Lung (tissue), 12 donors: Measurements from ENCODE around the gene CNFN. TPM values are rescaled to one million over a fixed set of nuclear protein-coding genes. Genes with fewer than 3 reads are reported as not detected.

ENCODE experiments used
- ATAC-seq: fragments of 200-7000 bp; cut with Tn5 transposase; one replicate; pipeline ENCODE4 v1.9.1; 2020; ENCODE audit warnings: moderate number of reproducible peaks; ENCODE audit not compliant: insufficient read depth, low FRiP score
- DNase-seq, 3 donors: peaks; one replicate each; pipeline ENCODE4 v3.0.0-alpha.2; 2013 to 2017
- H3K27ac ChIP-seq, 2 donors: one replicate each; pipeline ENCODE4 v1.5.1; 2013; ENCODE audit warnings: mild to moderate bottlenecking in 2 of 2, moderate library complexity in 2 of 2, control low read depth in 1 of 2, inconsistent platforms in 1 of 2, low read depth in 1 of 2, low read length in 1 of 2
- H3K27me3 ChIP-seq, 3 donors: one replicate each; pipeline ENCODE4 v1.5.1; 2013; ENCODE audit warnings: low read length in 2 of 3; ENCODE audit not compliant: control insufficient read depth in 3 of 3, insufficient read depth in 3 of 3
- H3K36me3 ChIP-seq, 4 donors: one replicate each; pipeline ENCODE4 v1.5.1; 2013; ENCODE audit warnings: low read length in 4 of 4, mild to moderate bottlenecking in 1 of 4, moderate library complexity in 1 of 4; ENCODE audit not compliant: control insufficient read depth in 4 of 4, insufficient read depth in 4 of 4
- H3K4me1 ChIP-seq, 5 donors: one replicate each; pipeline ENCODE4 v1.5.1; 2013; ENCODE audit warnings: low read length in 5 of 5, mild to moderate bottlenecking in 2 of 5, moderate library complexity in 1 of 5; ENCODE audit not compliant: control insufficient read depth in 5 of 5, insufficient read depth in 5 of 5
- H3K4me3 ChIP-seq: one replicate; pipeline ENCODE4 v1.5.1; 2013; ENCODE audit warnings: mild to moderate bottlenecking, control low read depth, moderate library complexity
- H3K9ac ChIP-seq, 2 donors: one replicate each; pipeline ENCODE4 v1.5.1; 2013; ENCODE audit warnings: low read length in 2 of 2, control low read depth in 1 of 2; ENCODE audit not compliant: insufficient read depth in 1 of 2
- H3K9me3 ChIP-seq, 4 donors: one replicate each; pipeline ENCODE4 v1.5.1; 2013; ENCODE audit warnings: low read length in 3 of 4, mild to moderate bottlenecking in 1 of 4, moderate library complexity in 1 of 4; ENCODE audit not compliant: control insufficient read depth in 4 of 4, insufficient read depth in 3 of 4
- WGBS, 2 donors: extraction: QIAGEN DNeasy Blood & Tissue Kit; methylation state at CpG; one replicate each; pipeline ENCODE4 v1.1.7; 2013; 5-methylcytosine and 5-hydroxymethylcytosine counted together
- polyA plus RNA-seq, 2 donors: library from polyadenylated mRNA; stranded (reverse); fragments of 200-250 nt; gene quantifications; one replicate each; pipeline ENCODE4 v1.2.1, GENCODE V29; 2013
- total RNA-seq, 2 donors: library from RNA; depleted of rRNA in 1 of 2; stranded (reverse); fragments of >200 nt in 1 of 2; gene quantifications; one replicate each; pipeline ENCODE4 v1.2.1, GENCODE V29; 2014 to 2021
- TF ChIP-seq, protein P1 (sequence below): IDR thresholded peaks from 2 replicates; pipeline ENCODE4 v1.5.1; 2012; ENCODE audit warnings: mild to moderate bottlenecking; ENCODE audit errors: control extremely low read depth, extremely low read depth
- donor health status: control.
- donor health status: control.
- donor health status: Bipolar disorder and iron deficiency.
- donor health status: healthy.
- donor health status: DM: yes; HTN: yes; CAD: no.

Gene CNFN
- total and polyA plus RNA-seq, 4 donors = 1.0 to 4.1 (median 2.2) TPM; not detected in 1

DNA sequence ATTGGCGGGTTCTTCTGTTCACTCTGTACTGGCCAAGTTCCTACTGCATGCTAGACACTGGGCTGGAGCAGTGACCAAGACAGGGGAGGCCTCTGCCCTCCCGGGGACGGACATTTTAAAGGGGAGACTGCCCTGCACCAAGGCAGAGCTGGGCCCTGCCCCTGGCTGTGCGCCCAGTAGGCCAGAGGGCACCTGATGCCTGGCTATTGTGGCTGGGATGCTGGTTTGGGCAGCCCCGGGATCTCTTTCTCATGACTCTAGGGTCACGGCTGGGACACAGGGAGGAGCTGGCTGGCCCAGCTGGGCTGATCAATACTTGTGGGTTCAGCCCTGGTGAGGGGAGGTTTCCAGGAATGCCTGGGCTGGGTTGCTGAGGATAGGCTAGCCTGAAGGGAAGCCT, 19.4 kb upstream of the CNFN start:
- no peak for DNase-seq

DNA sequence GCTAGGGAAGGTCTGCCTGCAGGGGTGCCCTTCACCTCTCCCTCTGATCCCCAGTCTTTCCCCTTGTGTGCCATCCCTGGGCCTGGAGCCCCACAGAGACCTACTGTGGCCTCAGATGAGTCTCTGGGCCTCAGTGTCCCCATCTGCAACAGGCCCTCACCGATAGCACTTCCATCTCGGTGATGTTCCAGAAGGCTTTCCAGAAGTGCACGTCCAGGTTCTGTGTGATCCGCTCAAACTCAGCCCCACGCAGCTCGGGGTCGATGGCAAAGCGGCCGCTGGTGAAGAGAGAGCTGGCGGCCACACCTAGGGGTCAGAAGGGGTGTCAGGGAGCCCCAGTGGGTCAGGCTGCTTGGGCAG, 17.7 kb upstream of the CNFN start:
- no peak for DNase-seq
- 97% methylated on average over 10 of the region's 10 CpGs for WGBS, 2 donors
- H3K9me3 ChIP-seq = no peaks in the 10 kb centered on the region
- TF ChIP-seq, protein P1, sequence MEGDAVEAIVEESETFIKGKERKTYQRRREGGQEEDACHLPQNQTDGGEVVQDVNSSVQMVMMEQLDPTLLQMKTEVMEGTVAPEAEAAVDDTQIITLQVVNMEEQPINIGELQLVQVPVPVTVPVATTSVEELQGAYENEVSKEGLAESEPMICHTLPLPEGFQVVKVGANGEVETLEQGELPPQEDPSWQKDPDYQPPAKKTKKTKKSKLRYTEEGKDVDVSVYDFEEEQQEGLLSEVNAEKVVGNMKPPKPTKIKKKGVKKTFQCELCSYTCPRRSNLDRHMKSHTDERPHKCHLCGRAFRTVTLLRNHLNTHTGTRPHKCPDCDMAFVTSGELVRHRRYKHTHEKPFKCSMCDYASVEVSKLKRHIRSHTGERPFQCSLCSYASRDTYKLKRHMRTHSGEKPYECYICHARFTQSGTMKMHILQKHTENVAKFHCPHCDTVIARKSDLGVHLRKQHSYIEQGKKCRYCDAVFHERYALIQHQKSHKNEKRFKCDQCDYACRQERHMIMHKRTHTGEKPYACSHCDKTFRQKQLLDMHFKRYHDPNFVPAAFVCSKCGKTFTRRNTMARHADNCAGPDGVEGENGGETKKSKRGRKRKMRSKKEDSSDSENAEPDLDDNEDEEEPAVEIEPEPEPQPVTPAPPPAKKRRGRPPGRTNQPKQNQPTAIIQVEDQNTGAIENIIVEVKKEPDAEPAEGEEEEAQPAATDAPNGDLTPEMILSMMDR = no peak
- H3K4me1 ChIP-seq = peaks cover 0 to 7% (median 0%) of the 10 kb centered on the region in 5 donors
- peaks cover 0 to 6% (median under 1%) of the 10 kb centered on the region in 4 donors for H3K36me3 ChIP-seq
- no peak overlapping the region for H3K27ac ChIP-seq
- no peaks in the 10 kb centered on the region for H3K27me3 ChIP-seq
- ATAC-seq = no peak
- H3K9ac ChIP-seq = no peak overlapping the region
- no peak overlapping the region for H3K4me3 ChIP-seq

More for the DNA sequence above, 19.4 kb upstream of the CNFN start:
- TF ChIP-seq, protein P1 = no peak
- H3K9ac ChIP-seq = no peak overlapping the region
- no peak for ATAC-seq
- H3K27me3 ChIP-seq = no peaks in the 10 kb centered on the region
- H3K4me3 ChIP-seq = no peak overlapping the region
- H3K4me1 ChIP-seq = peaks cover 0 to 7% (median 0%) of the 10 kb centered on the region in 5 donors
- 67 to 89% methylated on average over 6 of the region's 6 CpGs for WGBS, 2 donors
- H3K27ac ChIP-seq = no peak overlapping the region
- peaks cover 0 to 6% (median under 1%) of the 10 kb centered on the region in 4 donors for H3K36me3 ChIP-seq
- no peaks in the 10 kb centered on the region for H3K9me3 ChIP-seq

DNA sequence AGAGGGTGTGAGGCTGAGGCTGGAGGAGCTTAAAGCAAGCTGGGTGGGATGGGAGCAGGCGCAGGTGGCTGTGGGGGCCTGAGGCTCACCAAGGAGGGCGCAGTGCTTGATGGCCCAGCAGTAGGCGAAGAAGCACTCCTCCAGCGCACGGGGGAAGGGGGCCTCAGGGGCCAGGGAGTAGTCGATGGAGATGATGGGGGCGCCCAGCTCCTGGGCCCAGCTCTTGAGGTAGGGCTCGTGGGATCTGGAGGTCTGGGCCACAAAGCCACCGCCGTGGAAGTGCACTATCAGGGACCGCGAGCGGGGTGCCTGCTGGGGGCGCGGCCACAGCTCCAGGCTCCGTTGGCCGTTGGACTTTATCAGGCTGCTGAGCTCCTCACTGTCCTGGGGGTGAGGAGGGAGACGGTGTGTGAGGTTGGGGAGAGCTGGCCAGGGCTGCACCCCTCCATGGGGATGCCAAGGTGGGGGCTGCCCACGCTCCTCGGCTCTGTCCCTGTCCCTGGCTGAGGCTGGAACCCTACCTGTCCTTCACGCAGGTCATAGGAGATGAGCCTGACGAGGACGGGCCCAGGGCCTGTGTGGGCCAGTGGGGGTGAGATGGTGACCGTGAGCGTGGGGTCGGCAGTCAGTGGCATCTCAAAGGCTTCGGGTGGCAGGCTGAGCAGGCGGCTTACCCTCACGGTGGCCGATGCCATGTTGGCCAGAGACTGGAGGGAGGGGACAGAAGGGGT, 17.2 kb upstream of the CNFN start:
- no peak overlapping the region for H3K27ac ChIP-seq
- ATAC-seq (no peak), DNase-seq (no peak)
- no peaks in the 10 kb centered on the region for H3K9me3 ChIP-seq
- H3K4me1 ChIP-seq = peaks cover 0 to 9% (median 0%) of the 10 kb centered on the region in 5 donors
- peaks cover 0 to 6% (median under 1%) of the 10 kb centered on the region in 4 donors for H3K36me3 ChIP-seq
- H3K4me3 ChIP-seq = no peak overlapping the region
- 95 to 98% methylated on average over 30 of the region's 30 CpGs for WGBS, 2 donors
- H3K9ac ChIP-seq = no peak overlapping the region
- TF ChIP-seq, protein P1 = no peak
- H3K27me3 ChIP-seq = no peaks in the 10 kb centered on the region
